Bronchial epithelial cell (primary cell): ENCODE results near the gene SPEG. TPM values are rescaled to one million over a fixed set of nuclear protein-coding genes. Genes with fewer than 3 reads are reported as not detected.

Experiments used
- DNase-seq: peaks from one replicate; pipeline ENCODE4 v3.0.0-alpha.2; 2010; ENCODE audit warnings: low read depth
- FAIRE-seq: peaks from 2 replicates; lab custom pipeline; 2011; peaks lifted over from hg19 to GRCh38; lab: Jason Lieb, UNC
- H3K27me3 ChIP-seq: 2 replicates; pipeline ENCODE4 v1.5.1; 2011; ENCODE audit warnings: low read length; ENCODE audit not compliant: control insufficient read depth, insufficient read depth
- H3K36me3 ChIP-seq: 2 replicates; pipeline ENCODE4 v1.5.1; 2011; ENCODE audit warnings: low read length; ENCODE audit not compliant: control insufficient read depth, insufficient read depth
- H3K4me3 ChIP-seq: 2 replicates; pipeline ENCODE4 v1.5.1; 2011; ENCODE audit warnings: mild to moderate bottlenecking, low read depth, low read length, control low read depth
- total RNA-seq: library from RNA; depleted of rRNA; stranded (reverse); fragments of >200 nt; gene quantifications from 2 replicates; pipeline ENCODE4 v1.2.1, GENCODE V29; 2014
- TF ChIP-seq, protein P1 (sequence below): IDR thresholded peaks from 2 replicates; pipeline ENCODE4 v1.5.1; 2011; ENCODE audit warnings: mild to moderate bottlenecking, moderate library complexity, low read length, control low read depth, inconsistent platforms; ENCODE audit not compliant: insufficient read depth, severe bottlenecking

Gene SPEG
- total RNA-seq, 1 donor from 2014 or later: 1.8 TPM

- Histone ChIP-seq H3K4me3 (no peak overlapping the region), H3K36me3 (no peaks in the 10 kb centered on the region), H3K27me3 (peaks cover 33% of the 10 kb centered on the region)
- FAIRE-seq (no peak), DNase-seq (no peak)
- TF ChIP-seq, protein P1, sequence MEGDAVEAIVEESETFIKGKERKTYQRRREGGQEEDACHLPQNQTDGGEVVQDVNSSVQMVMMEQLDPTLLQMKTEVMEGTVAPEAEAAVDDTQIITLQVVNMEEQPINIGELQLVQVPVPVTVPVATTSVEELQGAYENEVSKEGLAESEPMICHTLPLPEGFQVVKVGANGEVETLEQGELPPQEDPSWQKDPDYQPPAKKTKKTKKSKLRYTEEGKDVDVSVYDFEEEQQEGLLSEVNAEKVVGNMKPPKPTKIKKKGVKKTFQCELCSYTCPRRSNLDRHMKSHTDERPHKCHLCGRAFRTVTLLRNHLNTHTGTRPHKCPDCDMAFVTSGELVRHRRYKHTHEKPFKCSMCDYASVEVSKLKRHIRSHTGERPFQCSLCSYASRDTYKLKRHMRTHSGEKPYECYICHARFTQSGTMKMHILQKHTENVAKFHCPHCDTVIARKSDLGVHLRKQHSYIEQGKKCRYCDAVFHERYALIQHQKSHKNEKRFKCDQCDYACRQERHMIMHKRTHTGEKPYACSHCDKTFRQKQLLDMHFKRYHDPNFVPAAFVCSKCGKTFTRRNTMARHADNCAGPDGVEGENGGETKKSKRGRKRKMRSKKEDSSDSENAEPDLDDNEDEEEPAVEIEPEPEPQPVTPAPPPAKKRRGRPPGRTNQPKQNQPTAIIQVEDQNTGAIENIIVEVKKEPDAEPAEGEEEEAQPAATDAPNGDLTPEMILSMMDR: no peak
Observed at GRCh38 chr2:219485201-219485580, 50.5 kb downstream of the SPEG start.

DNA sequence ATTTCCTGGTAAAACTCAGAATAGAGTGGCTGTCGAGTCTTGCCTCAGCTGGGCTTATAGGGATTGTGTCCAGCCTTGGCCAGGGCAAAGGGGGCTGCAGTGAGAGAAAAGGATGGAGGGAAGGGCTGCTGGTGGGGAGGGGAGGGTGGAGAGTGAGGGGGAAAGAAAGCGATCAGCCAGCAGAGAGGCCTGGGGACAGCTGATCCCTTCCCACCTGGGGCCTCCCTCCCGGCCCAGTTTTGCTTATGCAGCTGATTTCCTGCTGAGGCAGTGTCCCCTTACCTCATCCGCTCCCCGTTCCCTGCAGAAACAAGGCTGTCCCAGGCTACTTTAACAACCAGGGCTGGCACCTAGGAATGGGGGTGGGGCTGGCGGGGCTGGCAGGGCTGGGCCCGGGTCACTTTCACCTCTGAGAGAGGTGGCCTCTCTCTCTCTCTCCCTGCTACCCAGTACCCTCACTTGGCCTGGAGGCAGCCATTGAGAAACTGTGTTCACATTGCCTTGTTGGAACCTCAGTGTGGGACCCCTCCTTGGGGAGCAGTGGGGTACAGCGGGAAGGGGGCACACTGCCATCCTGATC is 51.8 kb downstream of the SPEG start:
- TF ChIP-seq, protein P1: no peak
- no peak overlapping the region for H3K4me3 ChIP-seq
- H3K27me3 ChIP-seq: peaks cover 33% of the 10 kb centered on the region
- no peaks in the 10 kb centered on the region for H3K36me3 ChIP-seq
- FAIRE-seq (no peak), DNase-seq (no peak)

GRCh38 chr2:219488149-219488843 is 53.7 kb downstream of the SPEG start:
- DNase-seq (no peak), FAIRE-seq (no peak)
- no peak overlapping the region for H3K4me3 ChIP-seq
- TF ChIP-seq, protein P1: no peak
- peaks cover 26% of the 10 kb centered on the region for H3K27me3 ChIP-seq
- no peaks in the 10 kb centered on the region for H3K36me3 ChIP-seq

DNA sequence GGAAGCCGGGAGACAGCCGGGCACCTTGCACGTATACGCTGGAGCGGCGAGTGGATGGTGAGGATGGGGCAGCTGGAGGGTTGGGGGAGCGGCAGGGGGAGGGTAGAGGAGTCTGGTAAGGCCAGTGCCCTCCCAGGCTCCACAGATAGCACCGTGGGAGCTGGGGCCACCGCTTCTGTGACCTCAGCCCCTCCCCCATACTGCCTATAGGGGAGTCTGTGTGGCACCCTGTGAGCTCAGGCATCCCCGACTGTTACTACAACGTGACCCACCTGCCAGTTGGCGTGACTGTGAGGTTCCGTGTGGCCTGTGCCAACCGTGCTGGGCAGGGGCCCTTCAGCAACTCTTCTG is 54.2 kb downstream of the SPEG start:
- H3K4me3 ChIP-seq: no peak overlapping the region
- TF ChIP-seq, protein P1: no peak
- no peaks in the 10 kb centered on the region for H3K36me3 ChIP-seq
- no peak for FAIRE-seq
- no peak for DNase-seq
- H3K27me3 ChIP-seq: peaks cover 25% of the 10 kb centered on the region

GRCh38 chr2:219489315-219489714 is 54.7 kb downstream of the SPEG start:
- Histone ChIP-seq H3K36me3 (no peaks in the 10 kb centered on the region), H3K4me3 (no peak overlapping the region), H3K27me3 (peaks cover 22% of the 10 kb centered on the region)
- DNase-seq (no peak), FAIRE-seq (no peak)
- TF ChIP-seq, protein P1: no peak
